Adrenal gland (tissue), 5 donors: ENCODE data around the gene GRM3.

ENCODE experiments used
- POLR2A ChIP-seq, 2 donors: fragments of 450-650 bp; IDR thresholded peaks; one replicate each; pipeline ENCODE4 v1.6.1; 2017; ENCODE audit warnings: antibody characterized with exemption in 2 of 2, mild to moderate bottlenecking in 2 of 2, moderate library complexity in 1 of 2
- TF ChIP-seq, protein P1 (sequence below), 6 experiments: fragments of 450-650 bp in 4 of 6; fragments of 200-600 bp in 2 of 6; sonication (generic) in 1 of 6; IDR thresholded peaks; 1 replicate in 5 of 6; 2 replicates in 1 of 6; pipeline versions ENCODE4 v1.5.1 to v1.8.0; 2016 to 2021; ENCODE audit warnings: antibody characterized with exemption in 6 of 6, mild to moderate bottlenecking in 2 of 6, moderate library complexity in 1 of 6
- donor health status: DM: no; HTN: no; CAD: no.

GRCh38 chr7:86844608-86845007, 200.9 kb downstream of the GRM3 start:
- no peak for TF ChIP-seq POLR2A (IDR thresholded peaks at IDR 0.05)
- TF ChIP-seq, protein P1, sequence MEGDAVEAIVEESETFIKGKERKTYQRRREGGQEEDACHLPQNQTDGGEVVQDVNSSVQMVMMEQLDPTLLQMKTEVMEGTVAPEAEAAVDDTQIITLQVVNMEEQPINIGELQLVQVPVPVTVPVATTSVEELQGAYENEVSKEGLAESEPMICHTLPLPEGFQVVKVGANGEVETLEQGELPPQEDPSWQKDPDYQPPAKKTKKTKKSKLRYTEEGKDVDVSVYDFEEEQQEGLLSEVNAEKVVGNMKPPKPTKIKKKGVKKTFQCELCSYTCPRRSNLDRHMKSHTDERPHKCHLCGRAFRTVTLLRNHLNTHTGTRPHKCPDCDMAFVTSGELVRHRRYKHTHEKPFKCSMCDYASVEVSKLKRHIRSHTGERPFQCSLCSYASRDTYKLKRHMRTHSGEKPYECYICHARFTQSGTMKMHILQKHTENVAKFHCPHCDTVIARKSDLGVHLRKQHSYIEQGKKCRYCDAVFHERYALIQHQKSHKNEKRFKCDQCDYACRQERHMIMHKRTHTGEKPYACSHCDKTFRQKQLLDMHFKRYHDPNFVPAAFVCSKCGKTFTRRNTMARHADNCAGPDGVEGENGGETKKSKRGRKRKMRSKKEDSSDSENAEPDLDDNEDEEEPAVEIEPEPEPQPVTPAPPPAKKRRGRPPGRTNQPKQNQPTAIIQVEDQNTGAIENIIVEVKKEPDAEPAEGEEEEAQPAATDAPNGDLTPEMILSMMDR (IDR thresholded peaks at IDR 0.05) = no peak
